ENCODE data around the gene SRPX.

SRPX gene

DNA sequence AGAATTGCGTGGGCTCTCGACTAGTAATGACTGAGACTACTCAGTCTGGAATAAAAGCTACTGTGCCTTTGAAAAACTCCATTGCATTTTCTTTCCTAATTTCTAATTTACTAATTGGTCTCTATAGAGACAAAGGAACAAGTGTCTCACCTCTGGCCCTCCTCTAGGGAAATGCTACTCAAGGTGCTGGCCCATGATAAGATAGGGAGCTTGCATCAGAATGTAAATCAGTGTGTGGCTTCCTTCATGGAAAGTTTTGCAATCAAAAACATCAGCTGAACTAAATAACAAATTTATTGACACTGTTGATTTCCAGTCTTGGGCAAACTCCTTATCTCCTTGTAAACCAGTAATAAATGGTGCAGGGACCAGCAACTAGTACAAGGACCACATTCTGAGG is 81.8 kb downstream of the SRPX start:
- no peak for DNase-seq (ENCODE audit: low read depth in 1 of 2, low spot score in 1 of 2)

- DNase-seq (ENCODE audit: low read depth in 1 of 2, low spot score in 1 of 2): no peak
Observed at GRCh38 chrX:38138157-38138891, 82.3 kb downstream of the SRPX start.

- DNase-seq (ENCODE audit: low read depth in 1 of 2, low spot score in 1 of 2): no peak
Observed at GRCh38 chrX:38129366-38129765, 91.3 kb downstream of the SRPX start.

DNA sequence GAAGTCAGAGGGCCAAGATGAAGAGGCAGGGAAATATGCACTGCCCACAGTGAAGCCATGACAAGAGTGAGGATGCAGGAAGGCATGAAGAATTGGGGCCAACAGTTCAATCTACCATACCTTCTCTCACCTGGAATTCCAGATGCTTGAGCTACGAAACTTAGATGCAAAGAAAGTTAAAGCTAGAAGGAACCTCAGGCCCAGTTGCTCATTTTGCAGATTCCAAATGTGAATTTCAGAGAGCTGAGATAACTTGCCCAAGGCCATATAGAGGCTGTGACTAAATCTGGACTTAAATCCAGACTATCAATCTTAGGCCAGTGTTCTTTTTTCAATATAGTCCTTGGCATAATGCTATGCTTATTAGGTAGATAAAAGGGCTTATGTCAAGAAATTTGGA is 92.7 kb downstream of the SRPX start:
- DNase-seq (ENCODE audit: low read depth in 1 of 2, low spot score in 1 of 2): no peak

DNA sequence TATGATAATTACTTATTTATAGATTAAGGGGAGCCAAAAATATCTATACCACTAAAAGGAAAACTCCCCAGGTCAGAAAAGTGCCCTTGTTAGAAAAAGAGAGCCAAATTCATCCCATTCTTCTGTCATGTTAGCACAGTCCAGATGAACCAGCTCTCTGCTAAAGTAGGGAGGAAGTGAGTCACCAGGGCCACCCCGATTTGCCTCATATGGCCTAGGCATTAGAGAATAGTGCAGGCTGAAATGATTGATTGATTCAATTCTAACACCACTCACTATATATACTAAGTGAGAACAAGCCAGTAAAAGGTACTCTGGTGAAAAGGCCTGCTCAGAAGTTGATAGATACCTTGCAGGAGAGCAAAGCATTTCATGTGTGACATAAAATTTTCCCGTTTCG is 94.5 kb downstream of the SRPX start:
- no peak for DNase-seq (ENCODE audit: low read depth in 1 of 2, low spot score in 1 of 2)

DNA sequence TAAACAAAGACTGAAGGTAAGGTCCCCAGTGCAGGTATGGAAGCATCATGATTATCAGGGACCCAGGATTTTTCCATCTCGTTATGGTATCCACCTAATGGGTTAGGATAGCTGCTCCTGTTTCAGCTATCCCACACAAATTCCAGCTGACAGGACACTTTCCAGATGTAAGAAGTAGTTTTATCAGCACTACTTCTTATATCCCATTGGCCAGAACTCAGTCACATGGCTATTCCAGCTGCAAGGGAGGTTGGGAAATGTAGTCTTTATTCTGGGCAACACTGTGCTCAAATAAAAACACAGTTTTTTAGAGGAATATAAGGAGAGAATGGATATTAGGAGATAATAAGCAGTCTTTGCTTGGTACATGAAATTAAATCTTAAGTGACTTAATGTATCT is 96.7 kb downstream of the SRPX start:
- DNase-seq (ENCODE audit: low read depth in 1 of 2, low spot score in 1 of 2): no peak

- no peak for DNase-seq (ENCODE audit: low read depth in 1 of 2, low spot score in 1 of 2)
Observed at GRCh38 chrX:38117485-38117884, 103.2 kb downstream of the SRPX start.

- no peak for DNase-seq (ENCODE audit: low read depth in 1 of 2, low spot score in 1 of 2)
Observed at GRCh38 chrX:38116706-38117105, 104.0 kb downstream of the SRPX start.

DNA sequence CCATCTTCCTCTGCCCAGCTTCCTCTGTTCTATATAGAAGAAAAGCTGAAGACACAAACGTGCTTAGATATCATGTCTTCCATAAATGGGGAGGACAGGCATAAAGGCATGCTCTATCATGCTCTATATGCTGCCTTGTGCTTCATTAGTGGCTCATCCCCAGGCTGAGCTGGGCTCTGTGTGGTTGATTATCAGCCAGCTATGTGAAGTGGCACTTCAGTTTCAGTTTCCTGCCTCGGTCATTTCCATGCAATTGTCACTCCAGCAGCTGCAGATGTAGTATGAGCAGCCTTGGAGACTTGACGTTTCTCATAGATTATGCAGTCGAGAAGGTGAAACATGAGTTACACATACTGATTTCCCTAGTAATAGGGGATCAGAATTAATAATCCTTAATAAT is 108.1 kb downstream of the SRPX start:
- DNase-seq (ENCODE audit: low read depth in 1 of 2, low spot score in 1 of 2): no peak

DNA sequence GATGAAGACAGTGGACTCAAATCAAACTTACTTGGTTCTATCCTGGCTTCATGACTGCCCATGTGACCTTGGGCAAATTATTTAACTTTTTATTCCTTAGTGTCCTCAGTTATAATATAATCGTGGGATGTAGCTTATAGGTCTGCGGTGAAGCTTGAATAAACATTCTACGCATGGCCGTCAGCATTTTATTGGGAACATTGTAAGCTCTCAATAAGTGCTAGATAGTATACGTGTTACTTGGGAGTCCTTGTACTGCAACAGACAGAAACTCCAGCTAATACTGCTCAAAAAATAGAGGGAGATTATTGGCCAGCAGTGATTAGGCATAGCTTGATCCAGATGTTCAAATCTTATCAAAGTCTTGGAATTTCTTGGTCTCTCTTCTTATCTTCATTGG is 109.5 kb downstream of the SRPX start:
- DNase-seq (ENCODE audit: low read depth in 1 of 2, low spot score in 1 of 2): no peak

- no peak for DNase-seq (ENCODE audit: low read depth in 1 of 2, low spot score in 1 of 2)
Observed at GRCh38 chrX:38110231-38110630, 110.4 kb downstream of the SRPX start.

- DNase-seq (ENCODE audit: low read depth in 1 of 2, low spot score in 1 of 2): no peak
Observed at GRCh38 chrX:38109042-38109898, 111.4 kb downstream of the SRPX start.

DNA sequence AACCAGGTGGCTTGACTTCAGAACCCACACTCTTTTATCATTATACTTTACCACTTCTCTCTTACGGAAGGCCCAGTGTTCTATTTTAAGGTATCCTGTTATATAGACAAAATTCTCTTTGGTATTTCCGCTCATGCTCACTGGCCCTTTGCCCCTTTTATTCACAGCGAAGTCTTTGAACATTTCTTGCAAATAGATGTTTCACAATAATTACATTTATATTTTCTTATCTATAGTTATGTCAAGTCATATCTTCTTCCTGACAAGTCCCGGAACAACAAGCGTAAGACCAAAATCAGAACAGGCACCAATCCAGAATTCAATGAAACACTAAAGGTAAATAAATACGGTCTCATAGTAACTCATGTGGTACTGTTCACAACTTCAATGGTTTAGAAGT is 112.3 kb downstream of the SRPX start:
- DNase-seq (ENCODE audit: low read depth in 1 of 2, low spot score in 1 of 2): no peak

GRCh38 chrX:38106991-38107655 is 113.5 kb downstream of the SRPX start:
- DNase-seq (ENCODE audit: low read depth in 1 of 2, low spot score in 1 of 2): no peak

- no peak for DNase-seq (ENCODE audit: low read depth in 1 of 2, low spot score in 1 of 2)
Observed at GRCh38 chrX:38105216-38105725, 115.4 kb downstream of the SRPX start.

- DNase-seq (ENCODE audit: low read depth in 1 of 2, low spot score in 1 of 2): no peak
Observed at GRCh38 chrX:38103857-38104812, 116.5 kb downstream of the SRPX start.

DNA sequence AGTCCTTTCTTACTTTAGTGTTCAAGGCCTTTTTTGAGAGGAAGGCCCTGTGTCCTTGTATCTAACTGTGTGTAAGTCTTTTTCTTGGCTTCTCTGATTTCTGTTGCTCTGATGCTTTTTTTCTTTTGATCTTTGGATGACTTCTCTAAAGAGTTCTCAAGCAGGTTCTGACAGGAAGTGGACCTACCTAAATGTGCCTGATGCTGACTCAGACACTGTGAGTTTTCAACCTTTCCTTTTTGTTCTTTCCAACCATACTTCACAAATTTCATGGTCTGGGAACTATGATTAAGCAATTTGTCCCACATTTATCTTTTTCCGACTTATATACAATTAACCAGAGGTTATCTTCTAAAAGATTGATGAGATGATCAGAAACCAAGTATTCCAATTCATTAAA is 117.8 kb downstream of the SRPX start:
- DNase-seq (ENCODE audit: low read depth in 1 of 2, low spot score in 1 of 2): no peak

GRCh38 chrX:38102240-38102639 is 118.4 kb downstream of the SRPX start:
- no peak for DNase-seq (ENCODE audit: low read depth in 1 of 2, low spot score in 1 of 2)

GRCh38 chrX:38099688-38100087 is 121.0 kb downstream of the SRPX start:
- DNase-seq (ENCODE audit: low read depth in 1 of 2, low spot score in 1 of 2): no peak
